ENCODE data around the gene EZH1.
"Not testable (repeated sequence)": the region's sequence is repeated elsewhere in the genome, so short reads cannot be mapped to it uniquely, and the experiment has no call there.

The EZH1 gene

GRCh38 chr17:42769964-42770363 lies 25.1 kb upstream of the EZH1 start:
- DNase-seq = not testable (repeated sequence)

DNA sequence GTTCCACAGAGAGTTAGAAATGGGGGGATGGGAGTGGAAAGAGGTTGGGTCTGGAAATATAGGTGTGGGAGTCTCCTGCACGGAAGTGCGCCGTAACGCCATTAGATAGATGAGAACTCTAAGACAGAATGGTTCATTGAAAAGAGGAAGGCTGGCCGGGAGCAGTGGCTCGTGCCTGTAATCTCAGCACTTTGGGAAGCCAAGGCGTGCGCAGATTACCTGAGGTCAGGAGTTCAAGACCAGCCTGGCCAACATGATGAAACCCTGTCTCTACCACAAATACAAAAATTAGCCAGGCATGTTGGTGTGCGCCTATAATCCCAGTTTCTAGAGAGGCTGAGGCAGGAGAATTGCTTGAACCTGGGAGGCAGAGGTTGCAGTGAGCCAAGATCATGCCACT lies 23.2 kb upstream of the EZH1 start:
- DNase-seq = not testable (repeated sequence)

GRCh38 chr17:42767512-42767911 lies 22.7 kb upstream of the EZH1 start:
- DNase-seq = no peak

- no peak for DNase-seq
These were observed 21.3 kb upstream of the EZH1 start for GRCh38 chr17:42766124-42766523.

- DNase-seq = no peak
These were observed 16.8 kb upstream of the EZH1 start for GRCh38 chr17:42761638-42762037.

GRCh38 chr17:42760652-42761581 lies 16.1 kb upstream of the EZH1 start, which contains the start of gene RAMP2:
Gene RAMP2 (plus strand): TSS chr17:42761227. CDS start chr17:42761262, 35 bp downstream.
- no peak for DNase-seq

- DNase-seq = no peak
These were observed 15.3 kb upstream of the EZH1 start for GRCh38 chr17:42759982-42760651.

- no peak for DNase-seq
These were observed 9.9 kb upstream of the EZH1 start for GRCh38 chr17:42754782-42755181.

DNA sequence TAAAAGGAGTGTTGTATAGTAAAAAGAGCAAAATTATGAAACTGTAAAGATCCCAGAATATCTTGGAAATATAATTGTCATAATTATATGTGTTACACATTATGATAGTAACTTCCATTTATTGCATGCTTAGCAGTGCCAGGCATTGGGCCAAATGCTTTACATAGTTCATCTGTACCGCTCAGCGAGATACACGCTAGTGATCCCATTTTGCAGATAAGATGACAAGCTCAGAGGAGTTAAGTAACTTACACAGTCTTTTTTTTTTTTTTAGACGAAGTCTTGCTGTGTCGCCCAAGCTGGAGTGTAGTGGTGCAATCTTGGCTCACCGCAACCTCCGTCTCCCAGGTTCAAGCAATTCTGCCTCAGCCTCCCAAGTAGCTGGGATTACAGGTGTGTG lies 6.8 kb upstream of the EZH1 start:
- no peak for DNase-seq

DNA sequence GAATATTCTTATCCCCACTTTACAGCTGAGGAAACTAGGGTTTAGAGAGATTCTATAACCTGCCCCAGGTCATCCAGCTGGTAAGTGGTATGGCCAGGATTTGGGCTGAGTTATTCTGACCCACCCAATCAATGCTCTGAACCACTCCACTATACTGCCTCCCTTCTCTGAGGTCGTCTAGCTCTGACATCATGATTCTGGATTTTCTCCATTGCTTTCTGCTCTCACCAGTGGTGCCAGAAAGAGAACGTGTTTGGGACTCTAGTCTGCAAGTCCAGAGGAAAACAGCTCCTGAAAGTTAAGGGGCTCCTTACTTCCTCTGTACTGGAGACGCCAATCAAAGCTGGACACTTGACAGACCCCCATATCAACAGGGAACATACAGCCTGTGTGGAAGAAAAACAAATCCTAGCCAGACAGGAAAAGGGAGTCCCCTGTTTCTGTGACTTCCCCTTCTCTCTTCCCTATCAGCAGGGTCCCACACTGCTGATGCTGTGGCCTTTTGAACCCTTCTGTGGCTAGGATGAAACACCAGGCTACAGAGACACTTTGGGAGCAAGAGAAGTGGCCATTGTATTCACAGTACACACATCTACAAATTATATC lies 6.0 kb upstream of the EZH1 start:
- DNase-seq = no peak

DNA sequence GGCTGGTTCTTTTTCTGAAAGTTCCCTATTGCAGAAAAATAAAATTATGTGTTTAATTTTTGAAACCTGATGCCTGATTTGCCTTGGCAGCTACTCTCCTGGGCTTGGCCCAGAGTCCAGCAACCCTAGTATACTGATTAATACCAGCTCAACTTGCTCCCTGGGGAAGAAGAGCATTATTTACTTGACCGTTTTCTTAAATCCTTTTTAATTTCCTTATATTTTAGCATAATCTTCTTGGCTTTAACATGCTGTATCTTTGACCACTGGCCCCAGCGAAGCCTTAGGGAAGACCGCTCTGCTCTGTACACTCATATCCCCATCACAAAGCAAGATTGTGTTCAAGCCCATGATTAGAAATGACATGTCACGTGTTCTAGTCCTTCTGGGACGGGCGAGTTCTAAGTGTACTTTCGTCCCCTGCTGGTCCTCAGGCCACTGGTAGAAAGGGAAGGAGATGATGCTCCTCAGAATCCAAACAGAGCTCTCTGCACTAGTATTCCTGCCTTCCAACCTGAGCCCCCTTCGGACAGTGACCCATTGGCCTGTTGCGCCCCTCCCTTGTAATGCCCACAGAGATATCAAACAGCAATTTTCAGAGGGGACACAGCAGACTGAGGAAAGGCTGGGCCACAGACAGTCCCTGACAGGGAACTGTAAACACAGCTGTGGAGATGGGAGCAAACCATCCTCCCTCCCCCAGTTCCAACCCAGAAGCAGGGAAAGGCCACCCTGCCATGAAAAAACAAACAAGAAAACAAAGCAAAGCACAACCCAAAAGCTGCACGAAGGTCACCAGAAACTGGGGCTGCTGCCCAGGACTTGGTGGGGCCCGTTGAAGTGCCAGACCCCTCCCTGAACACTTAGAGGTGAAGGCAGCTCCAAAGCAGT lies 4.3 kb upstream of the EZH1 start:
- no peak for DNase-seq

DNA sequence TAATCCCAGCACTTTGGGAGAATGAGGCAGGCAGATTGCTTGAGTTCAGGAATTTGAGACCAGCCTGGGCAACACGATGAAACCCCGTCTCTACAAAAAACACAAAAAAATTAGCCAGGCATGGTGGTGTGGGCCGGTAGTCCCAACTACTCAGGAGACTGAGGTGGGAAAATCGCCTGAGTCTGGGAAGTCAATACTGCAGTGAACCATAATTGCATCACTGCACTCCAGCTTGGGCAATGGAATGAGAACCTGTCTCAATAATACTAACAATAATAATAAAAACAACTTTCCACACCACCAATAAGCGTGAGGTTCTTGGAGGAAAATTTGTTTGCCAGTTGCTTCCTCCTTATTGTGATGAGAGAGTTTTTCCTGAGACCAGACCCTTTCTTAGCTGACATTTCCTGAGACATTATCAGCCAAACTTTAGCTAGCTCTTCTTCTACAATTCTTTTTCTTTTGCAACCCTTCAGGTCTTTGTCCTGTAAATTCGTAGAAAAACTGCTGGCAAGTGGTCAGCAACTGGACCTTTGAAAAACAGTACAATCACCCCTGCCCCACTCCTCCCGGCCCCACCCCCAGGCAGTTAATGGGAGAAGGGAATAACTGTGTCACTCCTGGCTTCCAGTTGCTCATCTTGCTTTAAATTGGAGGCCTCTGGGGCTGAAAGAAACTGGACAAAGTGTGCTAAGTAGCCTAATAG lies 3.5 kb upstream of the EZH1 start:
- DNase-seq = no peak

- DNase-seq = peak; percentile 69
These were observed 496 bp downstream of the EZH1 start for GRCh38 chr17:42744283-42744805.

DNA sequence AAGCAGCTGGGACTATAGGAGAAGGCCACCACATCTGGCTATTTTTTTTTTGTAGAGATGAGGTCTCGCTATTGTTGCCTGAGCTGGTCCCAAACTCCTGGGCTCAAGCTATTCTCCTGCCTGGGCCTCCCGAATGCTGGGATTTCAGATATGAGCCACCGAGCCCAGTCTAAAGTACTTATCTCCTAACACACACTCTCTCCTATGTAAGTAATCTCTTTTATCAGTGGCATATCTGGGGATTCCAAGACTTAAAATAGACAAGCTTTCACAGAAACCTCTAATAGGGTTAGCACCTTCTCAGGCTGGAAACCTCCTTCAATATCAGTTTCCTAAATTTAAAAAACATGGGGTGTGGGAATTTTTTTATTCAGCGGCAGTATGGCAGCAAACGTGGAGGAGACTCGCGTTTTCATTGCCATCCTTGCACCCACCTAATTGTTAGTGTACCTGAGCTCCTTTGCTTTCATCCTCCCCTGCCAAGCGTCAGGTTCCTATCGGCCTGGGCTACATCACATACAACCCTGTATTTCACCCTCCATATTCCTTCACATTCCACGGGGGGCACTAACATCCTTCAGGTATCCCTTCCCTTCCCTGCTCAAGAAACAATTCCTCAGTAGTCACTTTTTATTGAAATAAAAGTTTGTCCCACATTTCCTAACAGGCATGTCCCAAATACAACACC lies 1.1 kb downstream of the EZH1 start:
- DNase-seq = no peak

DNA sequence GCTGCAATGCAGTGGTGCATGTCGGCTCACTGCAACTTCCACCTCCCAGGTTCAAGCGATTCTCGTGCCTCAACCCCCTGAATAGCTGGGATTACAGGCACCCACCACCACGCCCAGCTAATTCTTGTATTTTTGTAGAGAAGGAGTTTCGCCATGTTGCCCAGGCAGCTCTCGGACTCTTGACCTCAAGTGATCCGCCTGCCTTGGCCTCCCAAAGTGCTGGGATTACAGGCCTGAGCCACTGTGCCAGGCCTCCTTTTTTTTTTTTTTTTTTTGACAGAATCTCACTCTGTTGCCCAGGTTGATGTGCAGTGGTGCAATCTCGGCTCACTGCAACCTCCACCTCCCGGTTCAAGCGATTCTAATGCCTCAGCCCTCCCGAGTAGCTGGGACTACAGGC lies 1.9 kb downstream of the EZH1 start:
- not testable (repeated sequence) for DNase-seq

DNA sequence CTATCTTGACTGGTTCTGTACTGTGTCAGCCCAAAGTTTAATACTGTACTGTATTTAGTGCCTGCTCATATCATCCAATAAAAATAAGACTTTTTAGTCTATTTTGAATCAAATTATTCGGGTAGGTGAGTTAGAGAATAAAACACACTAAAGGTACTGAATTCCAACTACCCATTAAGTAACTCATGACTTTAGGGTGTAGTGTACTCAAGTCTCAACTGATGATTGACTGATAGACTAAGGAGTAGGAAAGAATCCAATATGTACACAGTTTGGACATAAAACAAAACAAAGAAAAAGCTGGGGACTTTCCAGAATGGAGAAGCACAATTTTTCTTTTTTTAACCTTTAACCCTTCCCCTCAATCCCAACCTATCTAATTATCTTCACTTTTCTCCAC lies 4.1 kb downstream of the EZH1 start:
- DNase-seq = no peak

DNA sequence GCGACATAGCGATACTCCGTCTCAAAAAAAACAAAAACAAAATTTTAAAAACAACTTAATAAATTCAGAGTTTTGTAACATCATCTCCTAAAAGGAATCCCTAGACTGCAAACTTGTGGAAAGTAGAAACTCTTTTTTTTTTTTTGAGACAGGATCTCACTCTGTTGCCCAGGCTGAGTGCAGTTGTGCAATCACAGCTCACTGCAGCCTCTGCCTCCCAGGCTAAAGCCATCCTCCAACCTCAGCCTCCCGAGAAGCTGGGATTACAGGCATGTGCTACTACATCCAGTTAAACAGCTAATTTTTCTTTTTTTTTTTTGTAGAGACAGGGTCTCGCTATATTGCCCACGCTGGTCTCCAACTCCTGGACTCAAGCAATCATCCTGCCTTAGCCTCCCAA lies 19.7 kb downstream of the EZH1 start:
- no peak for DNase-seq

- no peak for DNase-seq
These were observed 21.2 kb downstream of the EZH1 start for GRCh38 chr17:42723636-42724035.

GRCh38 chr17:42720996-42721583 lies 23.8 kb downstream of the EZH1 start:
- DNase-seq = no peak

DNA sequence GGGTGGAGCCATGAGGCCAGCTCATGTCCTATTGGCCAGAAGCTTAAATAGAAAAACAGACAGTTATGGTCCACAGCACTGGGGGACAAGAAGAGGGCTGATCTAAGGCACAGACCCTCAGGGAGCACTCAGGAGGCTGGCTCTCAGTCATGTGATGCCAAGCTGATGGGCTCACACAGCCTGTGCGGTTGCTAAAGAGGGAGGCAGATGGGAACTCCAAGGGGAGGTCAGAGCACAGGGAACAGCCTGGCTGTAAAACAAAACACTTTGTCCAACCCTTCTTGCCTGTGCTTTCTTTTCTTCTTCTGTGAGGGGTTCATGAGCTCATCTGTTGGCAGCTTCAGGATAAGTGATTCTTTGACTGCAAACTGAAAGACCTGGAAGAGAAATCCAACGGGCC lies 35.3 kb downstream of the EZH1 start:
- no peak for DNase-seq

DNA sequence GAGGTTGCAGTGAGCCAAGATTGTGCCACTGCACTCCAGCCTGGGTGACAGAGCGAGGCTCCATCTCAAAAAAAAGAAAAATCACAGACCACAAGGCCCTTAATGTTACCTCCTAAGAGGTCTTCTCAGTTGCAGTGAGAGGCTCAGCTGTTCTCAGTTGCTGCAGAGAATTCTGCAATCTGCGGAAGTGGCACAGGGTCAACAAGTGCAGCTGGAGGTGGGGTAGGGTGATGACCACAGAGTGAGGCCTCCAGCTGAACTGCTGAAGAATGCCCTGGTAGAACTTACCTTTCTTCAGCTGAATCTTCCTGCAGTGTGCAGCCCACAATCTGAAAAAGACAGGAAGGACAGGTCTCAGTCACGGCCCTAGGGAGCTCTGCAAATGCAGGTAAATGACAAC lies 36.3 kb downstream of the EZH1 start:
- DNase-seq = no peak
